ENCODE measurements around the gene MOK. TPM values are rescaled to one million over a fixed set of nuclear protein-coding genes. Genes with fewer than 3 reads are reported as not detected.

The MOK gene
- total RNA-seq, 1 donor from 2014 or later, result 6.3 TPM

- H3K4me1 ChIP-seq, result peaks cover 14% of the 10 kb centered on the region
- no peak for TF ChIP-seq CTCF (IDR thresholded peaks at IDR 0.05)
- no peak for DNase-seq
Observed at GRCh38 chr14:102185360-102185759, 119.6 kb downstream of the MOK start.

GRCh38 chr14:102184316-102185035, 120.5 kb downstream of the MOK start:
- Histone ChIP-seq H3K9me3 (no peaks in the 10 kb centered on the region), H3K27me3 (no peaks in the 10 kb centered on the region), H3K4me1 (peaks cover 14% of the 10 kb centered on the region), H3K4me3 (no peak overlapping the region), H3K36me3 (no peaks in the 10 kb centered on the region), H3K27ac (no peak overlapping the region)
- DNase-seq (no peak), ATAC-seq (no peak)
- intact Hi-C loops (cut with DNase I), result no loop called here
- no peak for TF ChIP-seq CTCF (IDR thresholded peaks at IDR 0.05)

More at GRCh38 chr14:102185360-102185759, 119.6 kb downstream of the MOK start:
- Histone ChIP-seq H3K4me3 (no peak overlapping the region), H3K36me3 (no peaks in the 10 kb centered on the region), H3K27ac (no peak overlapping the region), H3K9me3 (no peaks in the 10 kb centered on the region), H3K27me3 (no peaks in the 10 kb centered on the region)
- intact Hi-C loops (cut with DNase I), result no loop called here
- peak; percentile 59 for ATAC-seq

GRCh38 chr14:102183886-102184285, 121.1 kb downstream of the MOK start:
- ATAC-seq (no peak), DNase-seq (no peak)
- Histone ChIP-seq H3K9me3 (no peaks in the 10 kb centered on the region), H3K36me3 (no peaks in the 10 kb centered on the region), H3K4me3 (no peak overlapping the region), H3K27me3 (no peaks in the 10 kb centered on the region), H3K4me1 (peaks cover 14% of the 10 kb centered on the region), H3K27ac (no peak overlapping the region)
- TF ChIP-seq CTCF (IDR thresholded peaks at IDR 0.05), result no peak
- intact Hi-C loops (cut with DNase I), result no loop called here

GRCh38 chr14:102182936-102183619, 121.9 kb downstream of the MOK start:
- intact Hi-C loops (cut with DNase I), result no loop called here
- H3K4me3 ChIP-seq, result no peak overlapping the region
- H3K27ac ChIP-seq, result no peak overlapping the region
- DNase-seq (no peak), ATAC-seq (no peak)
- no peaks in the 10 kb centered on the region for H3K9me3 ChIP-seq
- peaks cover 14% of the 10 kb centered on the region for H3K4me1 ChIP-seq
- no peaks in the 10 kb centered on the region for H3K27me3 ChIP-seq
- H3K36me3 ChIP-seq, result no peaks in the 10 kb centered on the region
- no peak for TF ChIP-seq CTCF (IDR thresholded peaks at IDR 0.05)

- intact Hi-C loops (cut with DNase I), result no loop called here
- no peak for ATAC-seq
- no peaks in the 10 kb centered on the region for H3K9me3 ChIP-seq
- H3K4me3 ChIP-seq, result no peak overlapping the region
- H3K27ac ChIP-seq, result no peak overlapping the region
- H3K4me1 ChIP-seq, result peaks cover 10% of the 10 kb centered on the region
- TF ChIP-seq CTCF (IDR thresholded peaks at IDR 0.05), result no peak
- DNase-seq, result no peak
- no peaks in the 10 kb centered on the region for H3K36me3 ChIP-seq
- H3K27me3 ChIP-seq, result no peaks in the 10 kb centered on the region
Observed at GRCh38 chr14:102182190-102182589, 122.8 kb downstream of the MOK start.
